Neural progenitor cell (in vitro differentiated cells): ENCODE data around the gene COL13A1.

ENCODE experiments used
- EZH2 ChIP-seq: fragments of 200-600 bp; sonication (generic); IDR thresholded peaks from 2 replicates; pipeline ENCODE4 v1.6.1; 2017; ENCODE audit warnings: antibody characterized with exemption, mild to moderate bottlenecking, moderate library complexity
- EZH2phosphoT487 ChIP-seq: fragments of 200-600 bp; sonication (generic); IDR thresholded peaks from 2 replicates; pipeline ENCODE4 v1.6.1; 2017; ENCODE audit warnings: antibody characterized with exemption
- TF ChIP-seq, protein P1 (sequence below): fragments of 200-600 bp; sonication (generic); IDR thresholded peaks from 2 replicates; pipeline ENCODE4 v1.5.1; 2017; ENCODE audit warnings: antibody characterized with exemption, mild to moderate bottlenecking

DNA sequence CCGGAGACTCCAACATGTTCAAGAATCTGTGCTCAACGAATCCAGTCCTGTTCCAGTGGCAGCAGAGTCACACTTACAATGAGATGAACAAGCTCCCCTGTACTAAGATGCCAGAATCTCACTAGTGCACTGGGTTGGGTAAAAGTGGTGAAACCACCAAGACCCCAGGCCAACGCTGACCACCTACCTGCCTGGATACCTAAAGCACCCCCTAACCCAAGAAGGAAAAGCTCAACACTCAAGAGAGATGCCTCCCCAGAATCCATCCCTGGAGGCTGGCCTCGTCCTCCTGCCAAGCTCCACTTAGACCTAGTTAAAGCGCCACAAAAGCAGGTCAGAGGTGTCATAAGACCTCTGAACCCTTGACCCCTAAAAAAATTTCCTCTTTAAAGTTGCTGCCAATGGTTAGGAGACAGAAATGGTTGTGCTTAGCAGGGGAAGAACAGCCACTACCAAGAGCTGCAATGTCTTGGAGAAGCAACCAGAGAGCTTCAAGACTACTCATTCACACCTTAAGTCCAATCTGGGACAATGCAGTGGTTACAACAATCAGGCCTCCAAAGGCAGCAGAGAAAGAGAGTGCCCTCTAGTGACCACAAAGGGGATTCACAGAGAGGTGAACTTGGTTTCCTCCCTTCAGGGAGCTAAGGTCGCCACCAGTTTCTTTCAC is 156.3 kb downstream of the COL13A1 start:
- TF ChIP-seq, protein P1, sequence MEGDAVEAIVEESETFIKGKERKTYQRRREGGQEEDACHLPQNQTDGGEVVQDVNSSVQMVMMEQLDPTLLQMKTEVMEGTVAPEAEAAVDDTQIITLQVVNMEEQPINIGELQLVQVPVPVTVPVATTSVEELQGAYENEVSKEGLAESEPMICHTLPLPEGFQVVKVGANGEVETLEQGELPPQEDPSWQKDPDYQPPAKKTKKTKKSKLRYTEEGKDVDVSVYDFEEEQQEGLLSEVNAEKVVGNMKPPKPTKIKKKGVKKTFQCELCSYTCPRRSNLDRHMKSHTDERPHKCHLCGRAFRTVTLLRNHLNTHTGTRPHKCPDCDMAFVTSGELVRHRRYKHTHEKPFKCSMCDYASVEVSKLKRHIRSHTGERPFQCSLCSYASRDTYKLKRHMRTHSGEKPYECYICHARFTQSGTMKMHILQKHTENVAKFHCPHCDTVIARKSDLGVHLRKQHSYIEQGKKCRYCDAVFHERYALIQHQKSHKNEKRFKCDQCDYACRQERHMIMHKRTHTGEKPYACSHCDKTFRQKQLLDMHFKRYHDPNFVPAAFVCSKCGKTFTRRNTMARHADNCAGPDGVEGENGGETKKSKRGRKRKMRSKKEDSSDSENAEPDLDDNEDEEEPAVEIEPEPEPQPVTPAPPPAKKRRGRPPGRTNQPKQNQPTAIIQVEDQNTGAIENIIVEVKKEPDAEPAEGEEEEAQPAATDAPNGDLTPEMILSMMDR = peak; percentile 84
- TF ChIP-seq EZH2phosphoT487 (no peak), EZH2 (no peak)
